ENCODE measurements around the gene NPHS1. TPM values are rescaled to one million over a fixed set of nuclear protein-coding genes. Genes with fewer than 3 reads are reported as not detected.

Gene NPHS1
- total RNA-seq, 4 donors from 2014 or later = not detected

DNA sequence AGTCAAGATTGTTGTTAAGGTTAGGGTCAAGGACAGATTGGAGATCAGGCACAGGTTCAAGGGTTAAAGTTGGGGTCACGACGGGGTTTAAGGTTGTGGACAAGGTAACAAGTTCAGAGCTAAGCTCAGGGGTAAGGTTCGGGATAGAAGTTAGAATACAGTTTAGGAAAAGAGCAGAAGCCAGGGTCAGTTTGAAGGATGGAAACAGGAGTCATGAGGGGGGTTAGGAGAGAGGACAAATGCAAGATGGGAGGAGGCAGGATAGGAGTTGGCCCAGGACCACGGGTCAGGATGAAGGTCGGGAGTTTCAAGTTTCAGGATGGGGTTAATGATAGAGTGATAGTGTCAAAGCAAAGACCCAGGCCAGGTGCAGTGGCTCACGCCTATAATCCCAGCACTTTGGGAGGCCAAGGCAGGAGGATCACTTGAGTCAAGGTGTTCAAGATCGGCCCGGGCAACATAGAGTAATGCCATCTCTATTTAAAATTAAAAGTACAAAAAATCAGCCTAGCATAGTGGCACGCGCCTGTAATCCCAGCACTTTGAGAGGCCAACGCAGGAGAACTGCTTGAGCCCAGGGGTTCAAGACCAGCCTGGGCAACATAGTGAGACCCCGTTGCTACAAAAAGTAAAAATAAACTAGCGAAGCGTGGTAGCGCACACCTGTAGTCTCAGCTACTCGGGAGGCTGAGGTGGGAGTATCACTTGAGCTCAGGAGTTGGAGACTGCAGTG is 7.7 kb downstream of the NPHS1 start:
- TF ChIP-seq, protein P1, sequence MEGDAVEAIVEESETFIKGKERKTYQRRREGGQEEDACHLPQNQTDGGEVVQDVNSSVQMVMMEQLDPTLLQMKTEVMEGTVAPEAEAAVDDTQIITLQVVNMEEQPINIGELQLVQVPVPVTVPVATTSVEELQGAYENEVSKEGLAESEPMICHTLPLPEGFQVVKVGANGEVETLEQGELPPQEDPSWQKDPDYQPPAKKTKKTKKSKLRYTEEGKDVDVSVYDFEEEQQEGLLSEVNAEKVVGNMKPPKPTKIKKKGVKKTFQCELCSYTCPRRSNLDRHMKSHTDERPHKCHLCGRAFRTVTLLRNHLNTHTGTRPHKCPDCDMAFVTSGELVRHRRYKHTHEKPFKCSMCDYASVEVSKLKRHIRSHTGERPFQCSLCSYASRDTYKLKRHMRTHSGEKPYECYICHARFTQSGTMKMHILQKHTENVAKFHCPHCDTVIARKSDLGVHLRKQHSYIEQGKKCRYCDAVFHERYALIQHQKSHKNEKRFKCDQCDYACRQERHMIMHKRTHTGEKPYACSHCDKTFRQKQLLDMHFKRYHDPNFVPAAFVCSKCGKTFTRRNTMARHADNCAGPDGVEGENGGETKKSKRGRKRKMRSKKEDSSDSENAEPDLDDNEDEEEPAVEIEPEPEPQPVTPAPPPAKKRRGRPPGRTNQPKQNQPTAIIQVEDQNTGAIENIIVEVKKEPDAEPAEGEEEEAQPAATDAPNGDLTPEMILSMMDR (IDR thresholded peaks at IDR 0.05; ENCODE audit: low read depth) = no peak

DNA sequence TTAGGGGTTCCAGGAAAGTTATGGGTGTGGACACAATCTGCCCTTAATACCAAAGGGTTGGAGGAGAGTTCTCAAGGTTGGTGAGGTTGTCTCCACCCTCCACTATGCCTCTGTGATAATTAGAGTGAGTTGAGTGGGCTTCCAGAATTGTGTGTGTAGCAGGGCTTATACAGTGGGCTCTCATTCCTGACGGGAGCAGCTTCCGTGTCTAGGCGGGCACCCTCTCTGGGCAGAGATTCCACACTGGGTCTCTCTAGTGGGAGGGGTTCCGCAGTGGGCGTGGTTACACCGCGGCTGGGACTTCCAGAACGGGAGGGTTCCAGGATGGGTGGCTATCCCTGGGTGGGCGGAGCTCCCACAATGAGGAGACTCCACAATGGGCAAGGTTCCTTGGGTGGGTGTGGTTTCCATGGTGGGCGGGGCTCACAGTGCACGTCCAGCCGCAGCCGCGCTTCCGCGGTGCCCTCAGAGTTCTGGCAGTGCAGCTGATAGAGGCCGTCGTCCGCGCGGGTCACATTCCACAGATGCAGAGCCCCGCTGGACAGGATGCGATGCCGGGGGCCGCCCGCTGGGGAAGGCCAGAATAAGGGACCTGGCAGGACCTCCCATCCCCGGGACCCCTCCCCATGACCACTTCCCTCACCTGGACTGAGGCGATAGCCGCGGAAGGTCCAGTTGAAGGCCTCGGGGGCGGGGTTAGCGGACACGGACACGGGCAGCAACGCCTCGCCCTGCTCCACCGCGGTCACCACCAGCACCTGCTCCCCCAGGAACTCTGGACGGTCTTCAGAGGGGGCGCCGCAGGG is 8.4 kb downstream of the NPHS1 start:
- TF ChIP-seq, protein P1 (IDR thresholded peaks at IDR 0.05; ENCODE audit: low read depth) = no peak

DNA sequence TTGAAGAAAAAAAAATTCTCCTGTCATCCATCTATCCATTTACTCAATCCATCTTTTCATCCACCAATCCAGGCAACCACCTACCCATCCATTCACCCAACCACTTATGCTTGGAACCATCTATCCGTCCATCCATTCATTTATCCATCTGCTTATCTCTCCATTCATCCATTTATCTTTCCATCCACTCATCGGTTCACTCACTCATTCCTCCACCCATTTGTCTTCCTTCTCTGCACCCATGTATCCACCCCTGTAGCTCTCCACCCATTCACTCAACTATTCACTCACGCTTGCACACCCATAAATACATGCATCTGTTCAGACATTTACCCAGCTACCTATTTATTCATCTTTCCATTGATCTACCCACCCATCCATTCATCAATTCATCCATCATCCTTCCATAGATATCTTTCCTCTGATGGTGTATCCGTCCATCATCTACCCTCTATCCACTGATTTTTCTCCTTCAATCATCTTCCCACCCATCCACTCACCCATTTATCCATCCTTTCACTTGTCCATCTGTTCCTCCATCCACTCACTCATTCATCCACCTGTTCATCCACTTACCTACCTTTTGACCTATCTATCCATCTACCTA is 9.5 kb downstream of the NPHS1 start:
- TF ChIP-seq, protein P1 (IDR thresholded peaks at IDR 0.05; ENCODE audit: low read depth) = no peak

DNA sequence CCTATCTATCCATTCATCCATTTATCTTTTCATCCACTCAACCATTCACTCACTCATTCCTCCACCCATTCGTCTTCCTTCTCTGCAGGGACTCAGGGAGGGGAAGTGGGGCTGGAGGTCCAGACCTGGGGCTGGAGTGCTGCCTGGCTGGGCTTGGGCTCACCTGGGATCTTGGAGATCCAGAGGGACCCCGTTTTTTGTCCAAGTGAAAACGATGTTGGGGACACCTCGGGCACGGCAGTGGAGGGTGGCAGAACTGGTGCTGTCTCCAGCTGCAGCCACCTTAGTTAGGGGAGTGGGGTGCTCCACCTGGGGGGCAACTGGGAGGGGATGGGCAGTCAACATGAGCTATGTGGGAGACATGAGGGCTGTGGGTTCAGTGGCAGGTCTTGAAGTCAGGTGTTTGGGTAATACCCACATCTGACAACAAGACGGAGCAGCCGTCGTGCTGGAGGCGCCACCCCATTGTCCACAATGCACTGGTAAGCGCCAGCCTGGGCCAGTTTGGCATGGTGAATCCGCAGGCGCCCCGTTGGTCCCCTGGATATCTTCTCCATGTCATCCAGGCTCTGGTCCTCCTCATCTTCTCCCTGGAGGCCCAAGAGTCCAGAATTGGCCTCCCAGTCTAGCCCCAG is 10.2 kb downstream of the NPHS1 start:
- TF ChIP-seq, protein P1 (IDR thresholded peaks at IDR 0.05; ENCODE audit: low read depth) = no peak

DNA sequence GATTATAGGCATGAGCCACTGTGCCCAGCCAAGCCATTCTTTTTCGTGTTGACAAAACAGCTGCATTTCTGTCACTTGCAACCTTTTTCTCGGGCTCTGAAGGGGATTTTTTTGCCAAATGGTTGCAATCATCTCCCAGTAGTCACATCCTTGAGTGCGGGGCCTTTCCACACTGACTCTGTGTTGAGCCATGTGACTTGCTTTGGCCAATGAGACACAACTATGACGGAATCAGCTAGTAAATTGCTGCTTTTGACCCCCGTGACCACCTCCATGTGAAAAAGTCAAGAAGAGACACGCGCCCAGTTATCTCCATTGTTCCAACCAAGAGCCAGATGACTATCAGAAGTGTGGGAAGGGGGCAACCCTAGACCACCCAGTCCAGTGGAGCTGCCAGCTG is 18.3 kb downstream of the NPHS1 start:
- TF ChIP-seq, protein P1 (IDR thresholded peaks at IDR 0.05; ENCODE audit: low read depth) = no peak

DNA sequence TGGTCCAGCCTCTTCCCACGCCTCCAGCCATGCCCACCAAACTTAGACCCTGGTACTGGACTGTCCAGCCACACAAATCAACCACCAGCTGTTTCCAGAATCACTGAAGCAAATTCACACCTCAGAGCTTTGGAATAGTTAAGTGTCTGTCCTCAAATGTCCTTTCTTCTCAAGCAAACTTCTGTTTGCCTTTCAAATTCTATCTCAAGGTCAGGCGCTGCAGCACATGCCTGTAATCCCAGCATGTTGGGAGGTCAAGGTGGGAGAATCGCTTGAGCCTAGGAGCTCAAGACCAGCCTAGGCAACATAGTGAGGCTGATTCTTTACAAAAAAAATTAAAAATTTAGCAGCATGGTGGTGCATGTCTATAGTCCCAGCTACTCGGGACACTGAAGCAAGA is 20.2 kb downstream of the NPHS1 start:
- TF ChIP-seq, protein P1 (IDR thresholded peaks at IDR 0.05; ENCODE audit: low read depth) = no peak

Measured in subcutaneous adipose tissue (tissue), 4 donors.